ENCODE results near the gene KRT86. TPM values are rescaled to one million over a fixed set of nuclear protein-coding genes. Genes with fewer than 3 reads are reported as not detected.
"Not testable (repeated sequence)": the region's sequence is repeated elsewhere in the genome, so short reads cannot be mapped to it uniquely, and the experiment has no call there.

The KRT86 gene
- total RNA-seq, 8 experiments from 2014 or later, result 0.14 to 0.59 (median 0.33) TPM; not detected in 4

- H3K27ac ChIP-seq; H3K4me1 ChIP-seq (replicated peaks in 1 of 2); H3K4me3 ChIP-seq; in situ Hi-C loops (cut with MboI; ENCODE audit: low pct_unique_long_range_greater_than_20kb in 2 of 9, low sequenced_read_pairs in 9 of 9, unreplicated experiment in 9 of 9); ATAC-seq (replicated peaks in 6 of 8): not testable (repeated sequence)
- WGBS, 10 experiments, result 93% methylated on average over 3 of the region's 17 CpGs; no CpG with 5 or more reads in 9 of the 10 experiments
These were observed 13.7 kb downstream of the KRT86 start for GRCh38 chr12:52287816-52288805.

GRCh38 chr12:52290483-52291134, 16.2 kb downstream of the KRT86 start:
- H3K4me1 ChIP-seq (replicated peaks in 1 of 2); H3K4me3 ChIP-seq; H3K27ac ChIP-seq; in situ Hi-C loops (cut with MboI; ENCODE audit: low pct_unique_long_range_greater_than_20kb in 2 of 9, low sequenced_read_pairs in 9 of 9, unreplicated experiment in 9 of 9): not testable (repeated sequence)
- no CpG with 5 or more reads among the region's 5 CpGs for WGBS, 10 experiments
- peak in 2 of 8 experiments; percentile 72 to 84 for ATAC-seq (replicated peaks in 6 of 8)

GRCh38 chr12:52291267-52291935, 17.0 kb downstream of the KRT86 start, which contains the start of gene KRT81:
TSS of gene KRT81 (minus strand) at chr12:52291534. CDS start at chr12:52291465, 69 bp downstream.
- in situ Hi-C loops (cut with MboI; ENCODE audit: low pct_unique_long_range_greater_than_20kb in 2 of 9, low sequenced_read_pairs in 9 of 9, unreplicated experiment in 9 of 9), result no loop called here
- no peak for ATAC-seq (replicated peaks in 6 of 8)
- H3K27ac ChIP-seq, result no peak within 1 kb of the TSS
- WGBS, 10 experiments, result 0 to 47% (median 36%) methylated on average over 1 to 7 of the region's 32 CpGs; no CpG with 5 or more reads in 4 of the 10 experiments
- H3K4me1 ChIP-seq (replicated peaks in 1 of 2), result no peaks in the 10 kb centered on the region
- H3K4me3 ChIP-seq, result no peak within 1 kb of the TSS

GRCh38 chr12:52293926-52294325, 19.5 kb downstream of the KRT86 start:
- H3K4me1 ChIP-seq (replicated peaks in 1 of 2), result no peaks in the 10 kb centered on the region
- in situ Hi-C loops (cut with MboI; ENCODE audit: low pct_unique_long_range_greater_than_20kb in 2 of 9, low sequenced_read_pairs in 9 of 9, unreplicated experiment in 9 of 9), result no loop called here

GRCh38 chr12:52294803-52295202, 20.4 kb downstream of the KRT86 start:
- no peaks in the 10 kb centered on the region for H3K4me1 ChIP-seq (replicated peaks in 1 of 2)
- no peak for ATAC-seq (replicated peaks in 6 of 8)
- in situ Hi-C loops (cut with MboI; ENCODE audit: low pct_unique_long_range_greater_than_20kb in 2 of 9, low sequenced_read_pairs in 9 of 9, unreplicated experiment in 9 of 9), result no loop called here
- WGBS, 10 experiments, result 0 to 50% (median 6%) methylated on average over 1 of the region's 1 CpG; no CpG with 5 or more reads in 2 of the 10 experiments
- no peak overlapping the region for H3K27ac ChIP-seq
- H3K4me3 ChIP-seq, result no peak overlapping the region

More at GRCh38 chr12:52293926-52294325, 19.5 kb downstream of the KRT86 start:
- Histone ChIP-seq H3K4me3 (no peak overlapping the region), H3K27ac (no peak overlapping the region)
- ATAC-seq (replicated peaks in 6 of 8), result no peak
- 29 to 100% (median 78%) methylated on average over 1 of the region's 1 CpG; no CpG with 5 or more reads in 6 of the 10 experiments for WGBS, 10 experiments

- in situ Hi-C loops (cut with MboI; ENCODE audit: low pct_unique_long_range_greater_than_20kb in 2 of 9, low sequenced_read_pairs in 9 of 9, unreplicated experiment in 9 of 9), result no loop called here
- WGBS, 10 experiments, result 0 to 56% (median 25%) methylated on average over 1 of the region's 1 CpG; no CpG with 5 or more reads in 7 of the 10 experiments
These were observed 21.2 kb downstream of the KRT86 start for GRCh38 chr12:52295663-52296062.

GRCh38 chr12:52296572-52297215, 22.2 kb downstream of the KRT86 start:
- ATAC-seq (replicated peaks in 6 of 8), result peak in 1 of 8 experiments; percentile 21
- in situ Hi-C loops (cut with MboI; ENCODE audit: low pct_unique_long_range_greater_than_20kb in 2 of 9, low sequenced_read_pairs in 9 of 9, unreplicated experiment in 9 of 9), result no loop called here
- H3K27ac ChIP-seq, result no peak overlapping the region
- no peaks in the 10 kb centered on the region for H3K4me1 ChIP-seq (replicated peaks in 1 of 2)
- WGBS, 10 experiments, result 43 to 72% (median 59%) methylated on average over 1 to 3 of the region's 5 CpGs; no CpG with 5 or more reads in 4 of the 10 experiments
- H3K4me3 ChIP-seq, result no peak overlapping the region

More at GRCh38 chr12:52295663-52296062, 21.2 kb downstream of the KRT86 start:
- Histone ChIP-seq H3K4me1 (replicated peaks in 1 of 2) (no peaks in the 10 kb centered on the region), H3K27ac (no peak overlapping the region), H3K4me3 (no peak overlapping the region)
- peak in 2 of 8 experiments; percentile 31 to 64 for ATAC-seq (replicated peaks in 6 of 8)

GRCh38 chr12:52298677-52299190, 24.3 kb downstream of the KRT86 start:
- in situ Hi-C loops (cut with MboI; ENCODE audit: low pct_unique_long_range_greater_than_20kb in 2 of 9, low sequenced_read_pairs in 9 of 9, unreplicated experiment in 9 of 9), result no loop called here
- WGBS, 10 experiments, result 0 to 88% (median 49%) methylated on average over 1 to 4 of the region's 4 CpGs
- no peak for ATAC-seq (replicated peaks in 6 of 8)

GRCh38 chr12:52300796-52301691, 26.6 kb downstream of the KRT86 start:
- Histone ChIP-seq H3K4me1 (replicated peaks in 1 of 2) (no peaks in the 10 kb centered on the region), H3K27ac (no peak overlapping the region), H3K4me3 (no peak overlapping the region)
- in situ Hi-C loops (cut with MboI; ENCODE audit: low pct_unique_long_range_greater_than_20kb in 2 of 9, low sequenced_read_pairs in 9 of 9, unreplicated experiment in 9 of 9), result no loop called here
- ATAC-seq (replicated peaks in 6 of 8), result peak in 2 of 8 experiments; percentile 22 to 57
- 0 to 52% (median 33%) methylated on average over 1 to 8 of the region's 14 CpGs; no CpG with 5 or more reads in 1 of the 10 experiments for WGBS, 10 experiments

More at GRCh38 chr12:52298677-52299190, 24.3 kb downstream of the KRT86 start:
- Histone ChIP-seq H3K4me3 (no peak overlapping the region), H3K4me1 (replicated peaks in 1 of 2) (no peaks in the 10 kb centered on the region), H3K27ac (no peak overlapping the region)

- WGBS, 10 experiments, result 66 to 93% (median 75%) methylated on average over 1 to 5 of the region's 31 CpGs; no CpG with 5 or more reads in 5 of the 10 experiments
- H3K27ac ChIP-seq; ATAC-seq (replicated peaks in 6 of 8); H3K4me1 ChIP-seq (replicated peaks in 1 of 2); in situ Hi-C loops (cut with MboI; ENCODE audit: low pct_unique_long_range_greater_than_20kb in 2 of 9, low sequenced_read_pairs in 9 of 9, unreplicated experiment in 9 of 9); H3K4me3 ChIP-seq: not testable (repeated sequence)
These were observed 27.3 kb downstream of the KRT86 start for GRCh38 chr12:52301721-52302120.

GRCh38 chr12:52302242-52302914, 27.9 kb downstream of the KRT86 start:
- peak in 2 of 8 experiments; percentile 73 to 81 for ATAC-seq (replicated peaks in 6 of 8)
- no CpG with 5 or more reads among the region's 5 CpGs for whole genome bisulfite sequencing, 10 experiments
- H3K4me1 ChIP-seq (replicated peaks in 1 of 2); in situ Hi-C loops (cut with MboI; ENCODE audit: low pct_unique_long_range_greater_than_20kb in 2 of 9, low sequenced_read_pairs in 9 of 9, unreplicated experiment in 9 of 9); H3K4me3 ChIP-seq; H3K27ac ChIP-seq: not testable (repeated sequence)

Measured in motor neuron (in vitro differentiated cells).